CD1c-positive myeloid dendritic cell (primary cell): Measurements from ENCODE around the gene GANAB.
"Not testable (repeated sequence)": the region's sequence is repeated elsewhere in the genome, so short reads cannot be mapped to it uniquely, and the experiment has no call there.

Experiments used
- DNase-seq: peaks from one replicate; pipeline ENCODE4 v3.0.0-alpha.2; 2016; ENCODE audit errors: extremely low spot score

Gene GANAB

DNA sequence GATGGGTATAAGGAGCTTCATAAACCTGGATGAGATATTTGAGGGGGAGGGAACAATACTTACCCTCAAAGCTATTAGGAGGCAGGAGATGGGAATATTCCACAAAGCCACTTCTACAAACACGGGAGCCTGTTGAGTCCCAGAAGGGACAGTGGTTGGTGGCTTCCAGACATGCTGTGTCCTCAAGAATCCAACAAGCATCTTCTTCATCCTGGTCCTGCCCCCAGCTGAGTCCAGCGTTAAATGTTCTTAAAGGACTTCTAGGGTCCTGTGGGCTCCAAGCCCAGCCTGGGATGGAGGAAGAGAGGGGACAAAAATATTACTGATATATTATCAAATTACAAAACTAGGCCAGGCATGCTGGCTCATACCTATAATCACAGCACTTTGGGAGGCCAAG lies 21.0 kb upstream of the GANAB start:
- no peak for DNase-seq

- DNase-seq, result no peak
These were observed 20.0 kb upstream of the GANAB start for GRCh38 chr11:62666259-62666926.

- DNase-seq, result peak; percentile 61
These were observed 19.3 kb upstream of the GANAB start for GRCh38 chr11:62665599-62666258.

DNA sequence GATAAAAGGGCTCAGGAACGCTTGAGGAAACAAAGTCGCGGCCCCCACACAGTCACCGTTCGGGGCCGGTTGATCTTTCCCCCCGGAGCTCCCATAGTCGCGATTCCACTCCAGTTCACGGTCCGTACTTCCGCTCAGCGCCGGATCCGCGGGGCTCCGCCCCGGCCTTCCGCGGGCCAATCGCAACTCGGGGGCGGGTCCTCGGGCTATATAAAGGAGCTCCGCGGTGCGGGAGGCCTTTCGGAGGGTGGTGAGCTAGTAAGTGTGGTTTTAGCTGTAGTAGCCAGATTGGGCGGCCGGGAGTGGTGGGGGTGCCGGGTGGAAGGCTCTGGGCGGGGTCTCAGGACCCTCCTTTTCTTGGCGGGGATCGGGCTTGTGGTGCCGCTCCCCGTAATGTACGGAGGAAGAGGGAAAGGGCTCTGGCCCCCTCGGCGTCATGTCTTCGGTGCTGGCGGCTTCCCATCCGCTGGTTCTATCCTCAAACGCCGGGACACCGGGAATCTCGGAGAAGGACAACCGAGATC lies 18.7 kb upstream of the GANAB start, which contains the start of the genes C11orf98 and CSKMT:
TSS of gene C11orf98 (minus strand) at position 136 of the 524 bp plus-strand sequence. CDS start at position 95, 41 bp downstream.
TSS of gene CSKMT (plus strand) at position 238 of the 524 bp plus-strand sequence. CDS start 568 bp downstream, outside the sequence.
- DNase-seq, result peak; percentile 97

DNA sequence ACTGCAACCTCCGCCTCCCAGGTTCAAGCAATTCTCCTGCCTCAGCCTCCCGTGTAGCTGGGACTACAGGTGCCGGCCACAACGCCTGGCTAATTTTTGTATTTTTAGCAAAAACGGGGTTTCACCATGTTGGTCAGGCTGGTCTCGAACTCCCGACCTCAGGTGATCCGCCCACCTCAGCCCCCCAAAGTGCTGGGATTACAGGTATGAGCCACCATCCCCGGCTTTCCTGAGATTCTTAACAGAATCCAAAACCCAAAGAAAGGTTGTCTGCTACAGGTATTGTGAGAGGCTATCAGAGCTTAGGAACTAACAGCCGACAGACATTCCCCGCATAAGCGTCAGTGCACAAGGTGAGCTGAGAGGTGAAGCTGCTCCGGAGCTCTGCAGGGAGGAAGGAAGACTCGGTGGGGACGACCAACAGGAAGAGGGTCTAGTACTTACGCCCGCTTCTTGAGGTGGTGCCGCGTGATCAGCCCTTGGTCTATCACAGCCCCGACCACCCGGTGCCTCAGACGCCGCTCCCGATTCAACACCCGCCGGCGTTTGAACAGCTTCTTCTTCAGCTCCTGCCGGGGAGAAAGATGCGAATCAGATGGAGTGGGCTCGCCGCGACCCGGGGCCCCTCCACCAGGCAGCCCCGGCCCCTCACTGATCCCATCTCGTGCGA lies 18.1 kb upstream of the GANAB start:
- peak; percentile 49 for DNase-seq

- DNase-seq, result no peak
These were observed 10.5 kb upstream of the GANAB start for GRCh38 chr11:62656796-62657429.

DNA sequence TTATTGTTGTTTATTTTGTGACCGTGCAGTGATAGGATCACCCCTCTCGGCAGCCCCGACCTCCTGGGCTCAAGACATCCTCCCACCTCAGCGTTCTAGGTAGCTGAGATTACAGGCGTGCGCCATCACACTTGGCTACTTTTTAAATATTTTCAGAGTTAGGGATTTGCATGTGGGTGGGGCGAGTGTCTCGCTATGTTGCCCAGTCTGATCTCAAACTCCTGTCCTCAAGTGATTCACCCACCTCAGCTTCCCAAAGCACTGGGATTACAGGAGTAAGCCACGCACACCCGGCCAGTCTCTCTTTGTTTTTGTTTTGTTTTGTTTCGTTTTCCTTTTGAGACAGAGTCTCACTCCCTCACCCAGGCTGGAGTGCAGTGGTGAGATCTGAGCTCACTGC lies 7.9 kb upstream of the GANAB start:
- DNase-seq, result no peak

- DNase-seq, result no peak
These were observed 6.0 kb upstream of the GANAB start for GRCh38 chr11:62652161-62653006.

- not testable (repeated sequence) for DNase-seq
These were observed 3.9 kb upstream of the GANAB start for GRCh38 chr11:62650283-62650682.

- DNase-seq, result no peak
These were observed 3.1 kb upstream of the GANAB start for GRCh38 chr11:62649486-62649885.

- no peak for DNase-seq
These were observed 2.6 kb upstream of the GANAB start for GRCh38 chr11:62648967-62649364.

GRCh38 chr11:62648185-62648966 lies 2.0 kb upstream of the GANAB start:
- DNase-seq, result no peak

DNA sequence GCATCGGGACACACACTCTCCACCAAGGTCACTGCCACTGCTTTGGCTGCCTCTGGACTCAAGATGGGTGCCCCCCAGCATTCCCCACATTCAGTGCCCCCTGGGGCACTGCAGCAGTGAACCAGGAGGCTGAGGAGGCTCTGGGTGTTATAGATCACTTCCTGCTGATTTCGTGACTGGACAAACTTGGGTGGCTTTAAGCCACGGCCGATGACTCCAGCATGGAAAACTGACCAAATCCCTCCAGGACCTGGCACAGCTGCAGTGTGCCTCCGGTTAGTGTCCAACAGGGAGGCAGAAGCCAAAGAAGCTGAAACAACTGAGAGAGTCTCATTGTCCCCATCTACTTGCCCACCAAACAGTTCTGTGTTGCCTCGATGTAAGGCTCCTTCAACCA lies 1.2 kb upstream of the GANAB start:
- no peak for DNase-seq

DNA sequence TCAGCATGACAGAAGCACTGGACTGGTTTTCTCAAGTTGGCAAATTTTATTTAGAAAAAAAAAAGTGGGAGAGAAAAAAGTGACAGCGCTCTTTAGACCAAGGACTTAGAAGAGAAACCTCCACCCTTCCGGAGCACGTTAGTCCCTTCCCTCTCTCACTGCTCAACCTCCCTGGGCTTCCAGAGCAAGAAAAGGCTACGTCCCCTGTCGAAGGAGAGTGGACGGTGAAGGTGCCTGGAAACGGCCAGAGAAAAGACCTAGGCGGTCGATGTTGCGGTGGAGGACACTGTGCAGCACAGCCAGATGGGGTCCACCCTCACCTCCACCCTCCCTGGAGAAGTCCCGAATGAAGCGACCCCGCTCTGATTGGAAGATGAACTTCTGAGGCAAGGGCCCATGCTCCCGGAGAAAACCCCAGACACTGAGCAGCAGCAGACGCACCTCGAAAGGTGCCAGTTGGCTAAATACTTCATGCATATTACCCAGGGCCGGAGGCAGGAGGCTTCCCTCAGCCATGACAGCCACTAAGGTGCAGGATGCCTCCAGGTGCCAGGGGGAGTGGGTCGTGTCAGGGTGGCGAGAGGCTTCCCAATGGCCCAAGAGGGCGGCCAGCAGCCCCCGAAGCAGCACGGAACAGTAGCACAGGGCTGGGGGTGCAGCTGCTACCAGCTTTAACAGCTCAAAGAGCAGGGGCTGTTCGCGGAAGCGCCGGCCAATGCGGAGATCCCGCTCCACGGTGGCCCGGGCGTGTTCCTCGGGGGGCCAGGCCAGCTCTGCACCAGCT lies 604 bp upstream of the GANAB start:
- DNase-seq, result no peak

GRCh38 chr11:62645671-62645945 lies 805 bp downstream of the GANAB start:
- DNase-seq, result peak; percentile 3

GRCh38 chr11:62644220-62644619 lies 2.2 kb downstream of the GANAB start:
- no peak for DNase-seq

DNA sequence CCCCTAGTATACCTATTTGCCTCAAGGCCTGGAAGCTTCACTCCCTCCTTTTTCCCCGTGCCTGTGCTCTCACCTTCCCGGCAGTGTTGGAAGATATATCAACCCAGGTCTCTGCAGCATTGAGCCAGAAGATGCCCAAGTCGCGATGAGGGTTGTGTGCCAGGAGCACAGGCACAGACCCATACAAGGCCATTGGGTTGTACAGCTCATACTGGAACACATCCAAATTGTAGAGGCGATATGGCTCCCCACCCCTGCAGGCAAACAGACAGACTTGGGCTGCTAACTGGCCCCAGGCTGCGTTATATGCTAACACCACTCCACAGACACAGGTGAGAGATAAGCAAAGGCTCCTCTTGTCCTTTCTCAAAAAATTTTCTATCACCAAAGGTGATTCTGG lies 13.9 kb downstream of the GANAB start:
- no peak for DNase-seq

DNA sequence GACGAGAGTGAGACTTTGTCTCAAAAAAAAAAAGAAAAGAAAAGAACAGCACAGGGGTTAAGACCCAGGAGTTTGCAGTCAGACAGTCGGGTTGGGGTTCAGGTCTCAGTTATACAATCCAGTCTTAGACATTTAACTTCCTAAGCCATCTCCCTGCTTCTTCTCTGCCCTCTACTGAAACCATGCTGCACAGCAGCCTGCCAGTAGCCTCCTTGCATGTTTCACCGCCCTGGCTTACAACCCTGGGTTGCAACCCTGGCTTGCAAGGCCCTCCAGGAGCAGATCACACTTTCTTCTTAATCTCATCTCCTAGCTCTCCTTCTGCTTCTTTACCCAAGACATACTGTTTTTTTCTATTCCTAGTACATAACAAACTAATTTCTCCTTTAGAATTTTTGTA lies 18.7 kb downstream of the GANAB start:
- no peak for DNase-seq

GRCh38 chr11:62622476-62623089 lies 23.8 kb downstream of the GANAB start:
- DNase-seq, result no peak
